Hematopoietic multipotent progenitor cell treated with erythropoietin and hydrocortisone succinate and interleukin-3 and kit ligand, for 17 days (in vitro differentiated cells): ENCODE measurements around the gene AMER2.

Experiments used
- DNase-seq: peaks from one replicate; pipeline ENCODE4 v3.0.0-alpha.2; 2015; ENCODE audit warnings: low spot score

The AMER2 gene

GRCh38 chr13:25151626-25152195, 20.4 kb downstream of the AMER2 start:
- DNase-seq, result no peak

GRCh38 chr13:25149711-25150110, 22.4 kb downstream of the AMER2 start:
- no peak for DNase-seq

GRCh38 chr13:25148402-25148771, 23.7 kb downstream of the AMER2 start:
- DNase-seq, result no peak

GRCh38 chr13:25147638-25148401, 24.3 kb downstream of the AMER2 start:
- no peak for DNase-seq

DNA sequence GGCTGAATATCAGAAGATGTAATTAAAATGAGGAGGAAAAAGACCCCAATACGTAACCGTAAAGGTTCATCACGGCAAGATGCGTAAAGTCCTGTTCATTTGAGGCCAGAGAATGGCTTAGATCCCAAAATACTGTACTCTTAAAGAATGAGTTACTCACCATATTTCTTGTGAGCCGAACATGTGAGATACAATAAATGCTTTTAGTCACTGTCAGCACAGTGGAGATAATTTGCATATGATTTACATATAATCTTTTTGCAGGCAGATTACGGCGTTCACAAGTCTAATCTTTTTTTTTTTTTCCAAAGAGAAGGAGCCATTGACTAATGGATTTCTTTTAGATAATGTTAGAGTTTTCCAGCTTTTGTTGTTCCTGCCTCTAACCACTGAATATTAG, 28.4 kb downstream of the AMER2 start:
- DNase-seq, result no peak

GRCh38 chr13:25141042-25141441, 31.0 kb downstream of the AMER2 start:
- no peak for DNase-seq

DNA sequence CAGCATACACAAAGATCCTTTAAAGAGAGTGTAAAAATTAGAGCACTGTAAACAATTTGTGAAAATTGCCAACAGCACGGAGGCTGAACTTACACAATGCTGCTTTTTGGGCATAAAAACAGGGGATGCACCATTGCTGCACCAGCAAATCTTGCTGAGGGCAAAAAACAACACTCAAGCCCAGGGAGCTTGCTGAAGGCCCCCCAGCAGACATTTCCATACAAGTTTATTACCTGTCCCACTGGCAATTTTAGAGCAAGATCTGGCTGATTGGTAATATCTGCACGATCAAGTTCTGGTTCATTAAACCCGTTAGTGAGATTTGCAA, 34.3 kb downstream of the AMER2 start:
- DNase-seq, result no peak

DNA sequence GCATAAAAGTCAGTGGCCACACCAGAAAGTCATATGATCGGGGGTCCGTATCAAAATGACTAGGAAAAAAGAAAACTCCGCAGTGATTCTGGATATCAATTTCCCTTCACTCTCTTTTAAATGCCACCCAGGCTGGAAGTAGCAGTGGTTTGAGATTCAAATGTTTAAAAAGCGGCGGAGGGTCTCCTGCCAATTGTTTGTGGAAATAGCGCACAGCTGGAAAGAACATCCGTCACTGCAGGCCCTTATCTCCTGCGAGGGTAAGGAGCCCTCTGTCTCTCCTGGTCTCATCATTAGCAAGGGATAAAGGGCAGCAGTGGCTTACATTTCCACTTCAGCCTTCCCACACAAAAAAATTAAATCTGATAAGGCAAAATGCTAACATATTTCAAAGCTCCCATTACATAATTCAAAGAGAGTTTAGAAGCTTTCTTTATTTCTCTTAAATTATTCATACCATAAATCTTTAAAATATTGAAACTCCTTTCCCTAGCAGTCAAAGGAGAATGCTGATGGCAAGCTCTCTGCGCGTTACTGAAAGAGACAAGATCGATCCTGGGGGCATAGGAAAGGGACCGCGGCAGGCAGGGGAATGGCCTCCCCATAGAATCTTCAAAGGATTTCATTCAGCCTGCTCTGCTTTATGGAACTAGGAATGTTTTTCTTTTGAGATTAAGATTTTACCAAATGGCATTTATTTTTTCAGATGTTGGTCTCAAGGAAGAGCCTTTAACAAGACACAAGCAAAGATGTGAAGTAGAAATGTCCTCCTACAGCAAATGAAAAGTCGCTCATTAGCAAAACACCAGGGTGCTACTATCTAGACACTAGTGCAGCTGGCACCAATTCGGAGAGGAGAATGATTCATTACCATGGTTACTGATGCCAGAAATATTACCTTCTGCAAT, 35.0 kb downstream of the AMER2 start:
- no peak for DNase-seq

DNA sequence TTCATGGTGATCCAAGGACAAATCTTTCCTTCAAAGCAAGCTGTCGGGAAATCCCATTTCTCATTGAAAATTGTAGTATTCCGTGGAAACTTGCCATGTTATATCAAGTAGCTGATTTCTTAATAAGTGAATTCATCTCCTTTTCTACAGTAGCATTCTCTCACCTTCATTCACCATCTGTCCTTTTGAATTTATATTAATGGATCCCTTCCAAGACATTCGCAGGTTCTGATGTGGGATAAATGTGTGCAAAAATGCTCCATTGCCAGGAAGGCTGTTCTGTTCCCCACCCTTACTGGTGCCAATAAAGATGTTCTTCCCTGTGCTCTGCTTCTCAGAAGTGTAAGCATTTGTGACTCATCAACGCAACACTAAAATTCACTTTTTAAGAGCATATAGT, 36.2 kb downstream of the AMER2 start:
- DNase-seq, result no peak

GRCh38 chr13:25132751-25133390, 39.2 kb downstream of the AMER2 start:
- DNase-seq, result no peak

DNA sequence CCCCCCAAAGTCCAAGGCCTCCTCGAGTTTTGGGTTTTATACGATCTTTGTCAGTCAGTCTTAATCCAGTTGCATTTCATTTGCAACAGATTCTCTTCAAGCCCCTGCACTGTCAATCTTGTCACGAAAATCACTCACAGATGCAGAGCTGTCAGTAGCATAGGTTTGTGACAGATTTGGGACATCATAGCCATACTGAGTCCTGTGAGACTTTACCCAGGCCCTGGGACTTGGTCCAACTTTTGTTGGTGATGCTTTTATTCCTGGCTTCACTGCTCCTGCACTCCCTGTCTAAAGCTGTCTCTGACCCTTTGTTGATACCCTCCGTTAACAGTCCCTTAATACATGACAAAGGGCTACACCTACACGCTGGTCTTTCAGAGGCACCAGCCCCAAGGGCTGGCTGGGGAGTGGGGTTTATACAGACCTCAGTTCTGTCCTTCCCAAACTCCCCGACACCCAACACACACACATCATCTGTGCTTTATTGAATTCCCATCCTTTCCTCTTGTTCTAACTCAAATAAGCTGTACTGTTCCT, 40.1 kb downstream of the AMER2 start:
- DNase-seq, result no peak

GRCh38 chr13:25130944-25131343, 41.1 kb downstream of the AMER2 start:
- no peak for DNase-seq

DNA sequence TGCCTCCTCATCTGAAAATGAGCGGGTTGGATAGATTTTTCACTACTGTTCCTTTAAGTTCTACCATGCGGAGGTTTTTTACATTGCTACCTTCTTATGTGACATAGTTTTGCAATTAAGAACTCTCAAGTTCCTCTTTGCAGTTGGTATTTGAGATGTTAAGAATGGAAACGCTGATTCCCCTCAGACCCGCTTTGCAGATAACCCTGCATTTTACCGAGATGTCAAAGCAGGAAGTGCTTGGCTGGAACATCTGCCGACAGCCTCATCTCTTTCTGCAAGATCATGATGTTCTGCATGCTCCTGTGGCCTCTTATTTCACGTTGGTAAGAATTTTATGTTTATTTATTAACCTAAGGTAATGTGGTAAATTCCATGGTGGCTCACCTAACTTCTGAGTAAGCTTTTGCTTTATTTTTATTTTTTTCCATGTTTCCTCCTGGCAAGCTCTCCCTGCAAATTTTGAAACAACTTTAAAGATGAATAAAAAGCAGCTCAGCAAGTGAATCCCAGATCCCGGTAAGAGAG, 53.6 kb downstream of the AMER2 start:
- no peak for DNase-seq

- no peak for DNase-seq
Observed at GRCh38 chr13:25117312-25117711, 54.8 kb downstream of the AMER2 start.

GRCh38 chr13:25116044-25116443, 56.0 kb downstream of the AMER2 start:
- DNase-seq, result no peak

DNA sequence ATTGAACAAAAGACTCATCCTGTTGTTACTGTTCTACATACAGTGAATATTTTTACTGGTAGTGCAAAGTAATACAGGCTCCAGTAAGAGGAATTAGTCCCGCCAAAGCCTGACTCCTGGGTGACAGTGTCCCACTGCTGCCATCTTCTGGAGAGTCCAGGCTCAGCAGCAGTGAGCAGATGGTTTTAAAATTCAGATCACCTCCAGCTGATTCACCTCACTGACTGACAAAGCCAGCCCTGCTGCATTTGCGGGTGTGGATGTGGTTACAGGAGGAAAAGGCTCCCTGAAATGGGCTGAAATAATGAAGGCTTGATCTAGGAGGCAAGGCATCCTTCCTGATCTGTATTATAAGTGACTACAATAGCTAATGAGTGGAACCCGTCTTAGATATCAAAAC, 57.9 kb downstream of the AMER2 start:
- peak; percentile 72 for DNase-seq

- DNase-seq, result no peak
Observed at GRCh38 chr13:25112695-25113255, 59.3 kb downstream of the AMER2 start.
